Measurements from ENCODE around the gene PLAAT1. TPM values are rescaled to one million over a fixed set of nuclear protein-coding genes. Genes with fewer than 3 reads are reported as not detected.

PLAAT1 gene
- polyA plus RNA-seq, 1 donor from 2014 or later: not detected

- Mint-ChIP-seq H3K4me1 (peaks cover 0 to 5% (median 3%) of the 10 kb centered on the region in 3 donors), H3K9me3 (no peaks in the 10 kb centered on the region), H3K4me3 (no peak overlapping the region), H3K27ac (no peak overlapping the region), H3K27me3 (peaks cover 22% of the 10 kb centered on the region), H3K36me3 (no peaks in the 10 kb centered on the region)
Observed at GRCh38 chr3:193236599-193236998, 4.4 kb upstream of the PLAAT1 start.

- Mint-ChIP-seq H3K27ac (no peak overlapping the region), H3K4me3 (no peak overlapping the region), H3K27me3 (peaks cover 25% of the 10 kb centered on the region), H3K9me3 (peaks cover 0 to under 1% (median 0%) of the 10 kb centered on the region in 3 donors), H3K36me3 (peaks cover under 1% of the 10 kb centered on the region), H3K4me1 (peaks cover 0 to 5% (median 3%) of the 10 kb centered on the region in 3 donors)
Observed at GRCh38 chr3:193237030-193237429, 4.0 kb upstream of the PLAAT1 start.

DNA sequence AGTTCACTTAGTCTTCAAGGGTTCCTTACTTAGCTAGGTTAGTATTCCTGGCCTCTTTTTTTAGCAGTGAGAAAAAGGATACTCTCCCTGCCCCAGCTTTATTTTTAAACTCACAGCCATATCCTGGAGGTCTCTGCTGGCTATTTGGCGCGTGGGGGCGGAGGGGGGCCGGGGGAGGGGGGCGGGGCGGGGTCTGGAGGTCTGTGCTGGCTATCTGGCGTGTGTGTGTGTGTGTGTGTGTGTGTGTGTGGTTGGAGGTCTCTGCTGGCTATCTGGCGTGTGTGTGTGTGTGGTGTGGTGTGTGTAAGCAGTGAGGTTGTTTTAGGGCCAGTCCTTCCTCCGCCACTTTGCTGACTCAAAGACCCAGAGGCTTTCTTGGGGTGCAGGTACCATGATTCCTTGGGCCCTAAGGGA, 579 bp upstream of the PLAAT1 start:
- H3K9me3 Mint-ChIP-seq: peaks cover 0 to 4% (median 0%) of the 10 kb centered on the region in 3 donors

GRCh38 chr3:193241716-193242115, 694 bp downstream of the PLAAT1 start:
- no peak overlapping the region for H3K27ac Mint-ChIP-seq
- H3K9me3 Mint-ChIP-seq: peaks cover 0 to 5% (median 4%) of the 10 kb centered on the region in 3 donors
- H3K27me3 Mint-ChIP-seq: peaks cover 40% of the 10 kb centered on the region
- peaks cover 0 to 5% (median 4%) of the 10 kb centered on the region in 3 donors for H3K4me1 Mint-ChIP-seq
- no peak overlapping the region for H3K4me3 Mint-ChIP-seq
- H3K36me3 Mint-ChIP-seq: peaks cover 4% of the 10 kb centered on the region

More for the DNA sequence above, 579 bp upstream of the PLAAT1 start:
- peaks cover 4% of the 10 kb centered on the region for H3K36me3 Mint-ChIP-seq
- peak overlapping the region in 2 of 4 donors; percentile 41 to 59 for H3K4me3 Mint-ChIP-seq
- peaks cover 39% of the 10 kb centered on the region for H3K27me3 Mint-ChIP-seq
- no peak overlapping the region for H3K27ac Mint-ChIP-seq
- peaks cover 0 to 5% (median 4%) of the 10 kb centered on the region in 3 donors for H3K4me1 Mint-ChIP-seq

DNA sequence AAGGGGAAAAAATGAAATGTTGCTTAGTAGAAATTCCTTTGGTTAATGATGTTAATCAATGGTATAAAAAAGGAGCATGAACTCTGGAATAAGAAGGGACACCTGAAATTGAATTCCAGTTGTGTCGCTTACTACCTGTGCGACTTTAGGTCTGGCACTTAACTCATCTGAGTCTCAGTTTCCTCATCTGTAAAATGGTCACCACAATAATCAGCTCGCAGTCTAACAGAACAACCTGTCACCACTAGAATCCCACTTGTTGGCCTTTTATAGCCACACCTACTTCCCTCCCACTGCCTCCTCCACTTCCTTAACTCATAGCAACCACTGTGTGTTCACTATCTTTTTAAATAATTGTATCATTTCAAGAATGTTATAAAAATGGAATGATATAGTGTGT, 2.5 kb downstream of the PLAAT1 start:
- Mint-ChIP-seq H3K9me3 (peaks cover 9 to 17% (median 9%) of the 10 kb centered on the region in 3 donors), H3K4me3 (no peak overlapping the region), H3K27ac (no peak overlapping the region)

GRCh38 chr3:193248848-193249468, 7.9 kb downstream of the PLAAT1 start:
- no peaks in the 10 kb centered on the region for H3K4me1 Mint-ChIP-seq
- H3K4me3 Mint-ChIP-seq: no peak overlapping the region
- H3K9me3 Mint-ChIP-seq: peaks cover 8 to 35% (median 20%) of the 10 kb centered on the region in 3 donors
- peaks cover 2% of the 10 kb centered on the region for H3K27me3 Mint-ChIP-seq
- no peaks in the 10 kb centered on the region for H3K36me3 Mint-ChIP-seq
- H3K27ac Mint-ChIP-seq: no peak overlapping the region

More for the DNA sequence above, 2.5 kb downstream of the PLAAT1 start:
- Mint-ChIP-seq H3K4me1 (peaks cover 0 to 5% (median 4%) of the 10 kb centered on the region in 3 donors), H3K27me3 (peaks cover 34% of the 10 kb centered on the region), H3K36me3 (peaks cover 4% of the 10 kb centered on the region)

- Mint-ChIP-seq H3K36me3 (no peaks in the 10 kb centered on the region), H3K27me3 (peaks cover 2% of the 10 kb centered on the region), H3K4me3 (no peak overlapping the region), H3K9me3 (peaks cover 8 to 35% (median 20%) of the 10 kb centered on the region in 3 donors), H3K4me1 (no peaks in the 10 kb centered on the region), H3K27ac (no peak overlapping the region)
Observed at GRCh38 chr3:193250492-193250891, 9.5 kb downstream of the PLAAT1 start.

DNA sequence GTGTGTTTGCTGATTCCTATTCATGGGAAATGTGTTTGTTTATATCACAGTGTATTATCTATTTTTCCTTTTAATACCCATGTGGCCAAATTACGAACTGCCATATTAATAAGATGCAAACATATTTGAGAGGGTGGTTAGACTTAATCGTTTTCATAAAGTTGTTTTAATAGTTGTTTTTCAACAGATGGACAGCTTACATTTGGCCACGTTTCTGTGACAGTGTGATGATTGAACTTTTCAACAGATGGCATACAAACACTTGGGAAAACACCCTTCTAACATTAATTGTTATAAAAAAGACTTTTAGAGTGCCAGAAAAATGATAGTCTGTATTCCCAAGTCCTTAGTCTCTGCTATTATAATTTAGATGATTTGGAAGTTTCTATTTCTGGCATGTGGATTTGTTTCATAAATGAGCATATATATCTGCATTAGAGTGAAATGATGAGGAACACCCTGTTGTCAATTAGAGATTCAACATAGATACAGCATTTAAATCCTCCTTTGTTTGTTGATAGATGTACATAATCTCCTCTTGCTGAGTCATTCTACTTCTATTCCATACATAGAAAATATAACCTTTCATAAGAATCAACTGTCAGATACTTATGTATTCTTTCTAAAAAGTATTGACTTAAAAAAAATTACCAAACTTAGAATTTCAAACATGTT, 13.1 kb downstream of the PLAAT1 start:
- H3K27me3 Mint-ChIP-seq: peaks cover 2% of the 10 kb centered on the region
- peaks cover 6 to 13% (median 7%) of the 10 kb centered on the region in 3 donors for H3K9me3 Mint-ChIP-seq
- H3K4me1 Mint-ChIP-seq: no peaks in the 10 kb centered on the region
- H3K36me3 Mint-ChIP-seq: no peaks in the 10 kb centered on the region
- no peak overlapping the region for H3K4me3 Mint-ChIP-seq
- H3K27ac Mint-ChIP-seq: no peak overlapping the region

DNA sequence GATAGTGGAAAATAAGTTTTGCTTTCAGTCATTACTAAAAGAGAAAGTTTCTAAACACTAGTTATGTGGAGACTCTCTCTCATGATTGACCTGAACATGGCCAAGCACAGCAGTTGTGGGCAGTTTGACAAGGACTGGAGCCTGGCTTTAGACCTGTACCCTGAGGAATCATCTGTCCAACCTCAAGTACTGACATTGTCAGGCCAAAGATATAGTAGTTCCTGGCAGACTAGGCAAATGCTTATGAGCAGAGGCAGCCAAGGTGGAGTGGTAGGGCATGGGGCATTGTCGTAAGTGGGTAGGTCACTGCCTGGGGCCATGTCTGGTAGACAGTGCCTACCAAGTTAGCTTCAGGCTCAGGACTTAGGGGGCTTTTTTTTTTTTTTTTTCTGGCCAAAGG, 20.9 kb downstream of the PLAAT1 start:
- H3K9me3 Mint-ChIP-seq: peaks cover 0 to 4% (median 0%) of the 10 kb centered on the region in 3 donors
- H3K27me3 Mint-ChIP-seq: peaks cover 3% of the 10 kb centered on the region
- no peak overlapping the region for H3K27ac Mint-ChIP-seq
- H3K36me3 Mint-ChIP-seq: no peaks in the 10 kb centered on the region
- no peaks in the 10 kb centered on the region for H3K4me1 Mint-ChIP-seq
- H3K4me3 Mint-ChIP-seq: no peak overlapping the region

- Mint-ChIP-seq H3K27me3 (peaks cover 4% of the 10 kb centered on the region), H3K4me1 (no peaks in the 10 kb centered on the region), H3K27ac (no peak overlapping the region), H3K9me3 (peaks cover 0 to 5% (median 0%) of the 10 kb centered on the region in 3 donors), H3K4me3 (no peak overlapping the region), H3K36me3 (no peaks in the 10 kb centered on the region)
Observed at GRCh38 chr3:193262707-193263106, 21.7 kb downstream of the PLAAT1 start.

DNA sequence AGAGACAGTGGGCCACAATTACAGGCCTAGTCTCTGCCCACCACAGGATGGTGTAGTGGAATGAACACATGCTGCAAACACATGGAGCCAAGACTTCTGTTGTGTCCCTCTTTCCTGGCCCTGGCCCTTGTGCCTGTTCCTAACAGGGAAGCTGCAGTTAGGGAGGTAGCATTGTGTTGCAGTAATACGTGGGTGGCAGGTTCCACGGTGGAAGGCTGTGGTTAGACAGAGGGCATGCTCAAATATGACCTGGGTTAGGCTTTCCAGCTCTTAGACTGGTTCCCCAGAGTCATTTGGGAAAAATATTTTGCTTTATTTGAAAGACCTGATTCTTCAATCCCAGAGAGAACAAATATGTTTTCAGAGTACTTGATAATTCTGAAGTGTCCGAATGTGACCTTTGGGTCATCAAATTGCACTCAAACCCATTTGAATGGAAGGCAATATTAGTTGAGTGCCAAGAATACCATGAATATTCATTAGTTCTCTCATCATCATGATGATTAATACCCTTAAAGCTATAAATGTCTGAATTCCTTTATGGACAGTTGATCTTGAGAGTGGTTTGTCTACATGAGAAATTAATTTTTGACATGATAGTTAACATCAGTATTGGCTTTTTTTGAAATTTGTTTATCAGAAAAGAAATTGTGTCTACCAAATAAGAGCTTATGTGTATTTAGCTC, 28.5 kb downstream of the PLAAT1 start:
- H3K9me3 Mint-ChIP-seq: peaks cover 0 to 2% (median 1%) of the 10 kb centered on the region in 3 donors
- H3K4me3 Mint-ChIP-seq: no peak overlapping the region
- H3K4me1 Mint-ChIP-seq: peaks cover 0 to 3% (median 0%) of the 10 kb centered on the region in 3 donors
- H3K27ac Mint-ChIP-seq: no peak overlapping the region
- H3K27me3 Mint-ChIP-seq: peaks cover 2% of the 10 kb centered on the region
- no peaks in the 10 kb centered on the region for H3K36me3 Mint-ChIP-seq

- H3K4me3 Mint-ChIP-seq: no peak overlapping the region
- H3K27ac Mint-ChIP-seq: no peak overlapping the region
- peaks cover 2% of the 10 kb centered on the region for H3K27me3 Mint-ChIP-seq
- peaks cover 0 to 6% (median 0%) of the 10 kb centered on the region in 3 donors for H3K4me1 Mint-ChIP-seq
- H3K36me3 Mint-ChIP-seq: no peaks in the 10 kb centered on the region
- H3K9me3 Mint-ChIP-seq: peaks cover 0 to 2% (median 1%) of the 10 kb centered on the region in 3 donors
Observed at GRCh38 chr3:193270451-193270850, 29.4 kb downstream of the PLAAT1 start.

DNA sequence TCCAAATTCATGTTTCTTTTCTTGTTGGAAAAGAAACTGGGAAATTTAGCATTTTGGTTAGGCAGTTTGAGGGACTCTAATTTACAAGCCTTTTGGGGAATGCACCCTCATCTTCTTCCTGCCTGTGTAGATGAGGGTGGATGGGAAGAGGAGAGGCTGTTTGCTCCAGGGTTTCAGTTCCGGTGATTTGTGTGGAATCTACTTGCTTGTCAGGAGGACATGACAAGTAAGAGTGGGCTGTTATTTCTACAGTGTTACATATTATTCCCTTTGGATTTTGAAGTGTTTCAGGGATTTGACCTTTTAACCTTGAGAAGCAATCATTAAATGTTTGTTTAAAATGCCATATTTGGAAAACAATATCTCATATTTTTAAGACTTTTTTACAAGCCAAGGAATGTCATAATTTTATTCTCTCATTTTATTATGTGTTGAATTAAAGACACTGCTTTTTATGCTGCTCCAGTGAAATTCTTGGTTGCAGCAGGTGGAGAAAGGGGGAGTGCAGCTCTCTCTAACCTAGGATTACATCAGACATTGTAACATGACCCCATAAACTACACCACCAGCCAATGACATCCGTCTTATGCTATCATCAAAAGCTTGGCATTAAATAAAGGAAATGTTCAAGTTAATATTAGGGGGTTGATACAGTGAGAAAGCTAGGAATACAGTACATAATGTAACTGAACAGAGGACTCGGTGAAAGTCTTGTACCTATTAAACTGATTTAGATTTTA, 30.2 kb downstream of the PLAAT1 start:
- Mint-ChIP-seq H3K4me1 (peaks cover 0 to 6% (median 0%) of the 10 kb centered on the region in 3 donors), H3K36me3 (no peaks in the 10 kb centered on the region), H3K4me3 (no peak overlapping the region), H3K27ac (peak overlapping the region in 1 of 3 donors; percentile 31), H3K9me3 (peaks cover 0 to 2% (median 1%) of the 10 kb centered on the region in 3 donors), H3K27me3 (peaks cover 2% of the 10 kb centered on the region)

DNA sequence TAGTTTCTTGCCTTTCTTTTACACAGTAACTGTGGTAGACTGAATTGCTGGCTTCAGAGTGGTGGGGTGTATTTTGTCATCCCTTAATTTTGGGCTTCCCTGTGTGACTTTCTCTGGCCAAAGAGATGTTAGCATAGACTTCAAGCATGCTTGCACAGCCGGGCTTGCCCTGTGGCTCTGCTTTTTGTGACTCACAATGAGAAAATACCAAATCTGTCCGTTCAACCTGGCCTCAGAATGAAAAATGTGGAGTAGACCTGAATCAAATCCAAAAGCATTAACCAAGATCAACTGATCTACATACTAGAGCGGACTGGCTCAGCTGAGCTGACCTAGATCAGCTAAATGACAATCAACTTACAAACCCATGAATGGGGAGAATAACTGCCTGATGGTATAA, 51.4 kb downstream of the PLAAT1 start:
- no peaks in the 10 kb centered on the region for H3K36me3 Mint-ChIP-seq
- no peaks in the 10 kb centered on the region for H3K4me1 Mint-ChIP-seq
- H3K27ac Mint-ChIP-seq: no peak overlapping the region
- H3K9me3 Mint-ChIP-seq: peaks cover 5 to 12% (median 6%) of the 10 kb centered on the region in 3 donors
- H3K4me3 Mint-ChIP-seq: no peak overlapping the region
- H3K27me3 Mint-ChIP-seq: peaks cover 2% of the 10 kb centered on the region
